KOPT-K1 (cell line): ENCODE measurements around the gene OCA2.
"Not testable (repeated sequence)": the region's sequence is repeated elsewhere in the genome, so short reads cannot be mapped to it uniquely, and the experiment has no call there.

Experiments
- H3K27ac ChIP-seq: fragments of 200-600 bp; sonication (generic); 2 replicates; pipeline ENCODE4 v1.5.1; 2016; ENCODE audit warnings: antibody characterized with exemption, mild to moderate bottlenecking, low read depth, low read length; ENCODE audit not compliant: poor library complexity, severe bottlenecking
- H3K36me3 ChIP-seq: fragments of 200-600 bp; sonication (generic); 2 replicates; pipeline ENCODE4 v1.5.1; 2017; ENCODE audit warnings: antibody characterized with exemption, mild to moderate bottlenecking, low read length, moderate library complexity; ENCODE audit not compliant: insufficient read depth
- H3K9me3 ChIP-seq: fragments of 200-600 bp; sonication (generic); 2 replicates; pipeline ENCODE4 v1.5.1; 2017; ENCODE audit warnings: antibody characterized with exemption, low read length, mild to moderate bottlenecking; ENCODE audit not compliant: insufficient read depth, poor library complexity, severe bottlenecking

Gene OCA2

GRCh38 chr15:28125673-28126651 is 26.8 kb upstream of the OCA2 start:
- Histone ChIP-seq H3K36me3 (peaks cover 48% of the 10 kb centered on the region), H3K27ac (no peak overlapping the region), H3K9me3 (no peaks in the 10 kb centered on the region)

- Histone ChIP-seq H3K9me3 (no peaks in the 10 kb centered on the region), H3K36me3 (peaks cover 53% of the 10 kb centered on the region), H3K27ac (no peak overlapping the region)
Observed at GRCh38 chr15:28124841-28125240, 25.7 kb upstream of the OCA2 start.

DNA sequence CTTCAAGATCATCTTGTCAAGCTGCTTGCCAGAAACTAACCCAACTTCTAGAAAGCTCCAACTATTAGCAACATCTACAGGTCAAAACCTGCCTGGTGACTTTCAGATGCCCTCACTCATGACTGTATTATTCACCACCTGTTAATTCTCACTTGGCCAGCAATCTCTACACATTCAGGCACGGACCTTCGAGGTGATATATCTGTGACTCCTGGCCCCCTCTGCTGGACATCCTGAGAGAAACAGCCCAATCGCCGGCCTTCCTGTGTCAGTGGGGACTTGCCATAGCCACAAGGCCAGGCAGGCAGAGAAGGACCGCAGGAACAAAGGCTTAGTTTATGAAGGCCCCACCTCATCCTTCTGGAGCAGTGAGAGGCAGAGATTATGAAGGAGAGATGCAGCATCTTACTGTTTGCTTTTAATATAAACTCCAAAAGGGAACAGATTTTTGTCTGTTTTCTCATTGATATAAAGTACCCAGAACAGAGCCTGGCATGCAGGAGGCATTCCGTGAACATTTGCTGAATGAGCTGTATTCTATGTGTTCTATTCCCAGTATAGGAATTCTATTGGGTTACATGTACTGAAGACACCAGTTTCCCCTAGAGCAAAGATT is 24.4 kb upstream of the OCA2 start:
- Histone ChIP-seq H3K9me3 (no peaks in the 10 kb centered on the region), H3K27ac (no peak overlapping the region), H3K36me3 (peaks cover 55% of the 10 kb centered on the region)

DNA sequence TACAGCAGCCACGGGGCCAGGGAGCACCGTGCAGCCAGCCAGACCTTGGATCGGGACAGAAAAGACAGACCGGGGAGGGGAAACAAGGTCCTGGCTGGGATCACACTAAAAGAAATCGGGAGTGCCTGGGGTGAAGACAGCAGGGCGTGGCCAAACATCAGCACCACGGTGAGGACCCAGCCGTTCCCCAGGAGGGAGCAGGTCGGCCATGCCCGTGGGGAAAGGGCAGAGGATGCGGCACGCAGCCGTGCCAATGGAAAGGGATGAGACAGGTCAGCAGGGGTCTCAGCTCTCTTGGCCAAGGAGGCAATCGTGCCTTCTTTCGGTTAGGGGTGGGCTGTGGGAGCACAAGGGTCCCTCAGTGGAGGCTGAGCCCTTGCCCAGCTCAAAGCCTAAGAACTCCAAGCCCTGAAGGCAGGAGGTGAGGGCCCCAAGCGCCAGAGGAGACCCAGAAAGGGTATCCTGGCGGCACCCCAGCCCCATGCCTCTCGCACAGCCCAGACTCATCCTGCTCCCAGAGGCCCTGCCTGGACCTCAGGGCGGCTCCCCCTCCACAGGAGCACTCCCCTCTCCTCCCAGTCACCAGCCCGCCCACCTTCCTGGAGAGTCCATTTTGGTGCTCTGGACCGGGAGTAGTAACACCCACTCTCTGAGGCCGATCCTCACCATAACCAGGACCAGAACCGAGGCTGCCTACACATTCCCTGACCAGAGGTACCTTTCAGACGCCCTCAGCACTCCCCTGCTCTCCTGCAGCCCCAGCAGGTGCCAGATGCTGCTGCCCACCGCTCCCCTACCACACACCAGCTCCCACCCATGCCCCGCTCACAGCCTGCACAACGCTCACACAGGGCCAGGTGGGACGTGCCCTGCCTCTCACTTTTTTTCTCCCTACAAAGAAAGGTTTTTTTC is 23.2 kb upstream of the OCA2 start:
- Histone ChIP-seq H3K9me3 (no peaks in the 10 kb centered on the region), H3K27ac (no peak overlapping the region), H3K36me3 (peaks cover 49% of the 10 kb centered on the region)

GRCh38 chr15:28121577-28121976 is 22.5 kb upstream of the OCA2 start:
- peaks cover 51% of the 10 kb centered on the region for H3K36me3 ChIP-seq
- not testable (repeated sequence) for H3K27ac ChIP-seq, H3K9me3 ChIP-seq

DNA sequence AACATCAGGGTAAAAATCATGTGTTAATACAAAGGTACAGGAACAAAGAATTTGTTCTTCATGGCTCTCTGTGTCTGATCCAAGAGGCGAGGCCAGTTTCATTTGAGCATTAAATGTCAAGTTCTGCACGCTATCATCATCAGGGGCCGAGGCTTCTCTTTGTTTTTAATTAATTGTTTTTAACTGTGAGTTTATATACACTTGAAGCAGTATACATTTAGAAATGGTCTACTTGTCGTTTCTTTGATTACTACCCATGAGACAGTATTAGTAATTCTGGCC is 21.2 kb upstream of the OCA2 start:
- Histone ChIP-seq H3K27ac (no peak overlapping the region), H3K9me3 (no peaks in the 10 kb centered on the region), H3K36me3 (peaks cover 62% of the 10 kb centered on the region)

- no peak overlapping the region for H3K27ac ChIP-seq
- no peaks in the 10 kb centered on the region for H3K9me3 ChIP-seq
- H3K36me3 ChIP-seq, result peaks cover 64% of the 10 kb centered on the region
Observed at GRCh38 chr15:28118531-28118930, 19.4 kb upstream of the OCA2 start.

DNA sequence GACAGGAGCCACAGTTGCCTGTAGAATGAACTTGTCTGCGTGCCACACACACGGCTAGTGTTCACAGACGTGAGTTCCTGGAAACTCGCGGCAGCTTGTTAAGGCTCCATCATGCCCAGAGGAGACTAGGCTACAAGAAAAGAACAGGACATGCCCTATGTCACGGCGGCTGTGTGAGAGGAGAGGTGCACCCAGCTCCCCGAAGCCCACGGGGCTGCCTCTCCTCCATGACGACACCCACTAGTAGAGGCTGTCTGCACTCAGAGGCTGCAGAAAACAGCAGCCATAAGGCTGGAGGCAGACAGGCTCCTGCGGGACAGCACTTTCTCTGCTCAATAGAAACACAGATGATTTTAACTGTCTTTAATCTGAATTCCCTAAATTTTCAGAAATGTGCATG is 19.0 kb upstream of the OCA2 start:
- no peaks in the 10 kb centered on the region for H3K9me3 ChIP-seq
- peaks cover 64% of the 10 kb centered on the region for H3K36me3 ChIP-seq

DNA sequence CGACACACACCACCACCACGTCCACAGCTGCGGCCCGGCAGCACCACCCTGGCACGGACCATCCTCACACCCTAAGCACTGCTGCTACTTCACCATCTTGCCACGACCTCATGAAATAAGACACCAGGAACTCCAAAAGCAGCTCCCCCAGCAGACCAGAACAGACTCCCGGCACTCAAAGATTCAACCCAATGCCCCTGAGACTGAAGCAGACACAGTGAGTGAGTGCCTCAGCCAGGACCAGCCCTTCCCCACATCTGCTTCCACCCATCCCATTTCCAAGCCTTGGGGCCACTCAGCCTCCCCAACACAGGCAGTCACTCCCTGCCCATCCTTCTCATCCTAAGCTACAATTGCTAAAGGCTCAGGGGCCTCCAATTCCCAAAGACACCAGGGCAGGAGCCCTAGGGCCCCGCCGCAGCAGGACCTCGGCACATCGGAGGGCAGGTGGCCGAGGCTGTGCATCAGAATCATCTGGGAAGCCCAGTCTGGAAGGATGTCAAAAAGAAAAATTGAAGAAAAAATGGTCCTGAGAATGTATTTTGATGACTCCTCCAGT is 18.4 kb upstream of the OCA2 start:
- Histone ChIP-seq H3K27ac (no peak overlapping the region), H3K9me3 (no peaks in the 10 kb centered on the region), H3K36me3 (peaks cover 67% of the 10 kb centered on the region)

More for the DNA sequence above, 19.0 kb upstream of the OCA2 start:
- H3K27ac ChIP-seq, result no peak overlapping the region

- Histone ChIP-seq H3K36me3 (peaks cover 74% of the 10 kb centered on the region), H3K9me3 (no peaks in the 10 kb centered on the region), H3K27ac (no peak overlapping the region)
Observed at GRCh38 chr15:28116521-28117431, 17.7 kb upstream of the OCA2 start.

GRCh38 chr15:28115871-28116270 is 16.8 kb upstream of the OCA2 start:
- H3K27ac ChIP-seq, result no peak overlapping the region
- H3K36me3 ChIP-seq, result peaks cover 73% of the 10 kb centered on the region
- H3K9me3 ChIP-seq, result no peaks in the 10 kb centered on the region

DNA sequence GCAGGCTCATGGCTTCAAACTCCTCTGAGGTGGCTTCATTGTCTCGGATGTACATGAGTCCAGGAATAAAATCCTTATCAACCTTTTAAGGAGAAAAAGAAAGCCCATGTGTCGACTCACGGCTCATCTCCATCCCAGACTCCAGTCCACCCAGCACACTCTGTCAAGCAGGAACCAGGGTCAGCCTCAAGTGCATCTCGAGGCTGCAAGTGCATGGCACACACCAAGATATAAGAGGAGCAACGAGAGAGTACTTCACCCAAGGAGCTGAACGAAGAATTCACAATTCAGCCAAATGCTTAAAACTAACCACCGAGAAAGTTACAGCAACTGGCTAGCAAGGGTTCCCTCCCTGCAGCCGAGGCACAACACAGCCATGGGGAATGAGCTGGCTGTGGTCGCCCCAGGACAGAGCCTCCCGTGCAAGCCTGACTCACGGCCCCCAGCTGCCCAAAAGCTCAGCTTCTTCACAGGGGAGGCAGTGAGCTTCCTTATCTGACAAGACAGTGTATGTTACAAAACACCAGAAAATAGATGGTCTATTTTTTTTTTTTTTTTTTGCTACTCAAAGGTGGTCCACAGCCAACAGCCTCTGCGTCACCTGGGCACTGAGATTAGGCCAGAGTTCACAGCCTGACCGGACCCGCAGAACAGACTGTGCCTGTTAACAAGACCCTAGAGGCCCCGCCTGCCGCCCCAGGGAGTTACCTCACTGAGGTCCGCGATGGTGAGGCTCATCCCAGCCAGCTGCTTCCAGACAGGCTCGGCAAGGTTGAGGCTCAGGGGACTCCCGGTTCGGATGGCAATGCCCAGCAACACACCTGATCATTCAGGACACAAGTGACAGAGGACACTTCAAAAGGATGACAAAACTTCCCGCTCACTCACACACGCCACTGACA is 15.9 kb upstream of the OCA2 start:
- Histone ChIP-seq H3K9me3 (no peaks in the 10 kb centered on the region), H3K27ac (no peak overlapping the region), H3K36me3 (peaks cover 64% of the 10 kb centered on the region)

DNA sequence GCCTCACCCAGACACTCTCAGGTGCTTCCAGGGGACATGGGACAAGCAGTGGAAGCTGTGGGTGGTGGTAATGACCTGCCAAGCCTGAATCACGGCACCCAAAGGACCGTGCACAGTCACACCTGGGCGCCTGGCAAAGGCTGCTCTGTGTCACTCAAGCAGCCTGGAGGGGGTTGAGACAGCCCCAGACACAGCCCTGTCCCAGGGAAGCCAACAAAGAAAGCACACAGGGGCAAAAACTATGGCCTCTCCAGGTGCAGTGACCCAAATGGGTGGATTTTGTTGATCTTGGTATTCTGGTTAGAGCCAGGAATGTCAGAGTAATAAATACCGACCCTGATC is 15.0 kb upstream of the OCA2 start:
- H3K36me3 ChIP-seq, result peaks cover 60% of the 10 kb centered on the region

More for the DNA sequence above, 15.0 kb upstream of the OCA2 start:
- no peak overlapping the region for H3K27ac ChIP-seq
- no peaks in the 10 kb centered on the region for H3K9me3 ChIP-seq
